Tibial nerve (tissue), 3 donors: Measurements from ENCODE around the gene RAPGEF2.

Experiments
- CTCF ChIP-seq, 5 experiments: fragments of 200-600 bp in 3 of 5; fragments of 450-650 bp in 2 of 5; sonication (generic) in 3 of 5; IDR thresholded peaks; one replicate each; pipeline ENCODE4 v1.5.1; 2016 to 2019; ENCODE audit warnings: antibody characterized with exemption in 5 of 5, mild to moderate bottlenecking in 3 of 5, moderate library complexity in 2 of 5
- POLR2A ChIP-seq, 2 donors: fragments of 450-650 bp; IDR thresholded peaks; one replicate each; pipeline ENCODE4 v1.6.1; 2017; ENCODE audit warnings: antibody characterized with exemption in 2 of 2, mild to moderate bottlenecking in 2 of 2, moderate library complexity in 2 of 2

GRCh38 chr4:159219862-159220261 lies 117.0 kb downstream of the RAPGEF2 start:
- TF ChIP-seq CTCF (IDR thresholded peaks at IDR 0.05) = no peak
- TF ChIP-seq POLR2A (IDR thresholded peaks at IDR 0.05) = no peak
